Astrocyte (in vitro differentiated cells and primary cell): Measurements from ENCODE around the gene SEMA6A. TPM values are rescaled to one million over a fixed set of nuclear protein-coding genes. Genes with fewer than 3 reads are reported as not detected.

Experiments used
- DNase-seq: peaks from one replicate; pipeline ENCODE4 v3.0.0-alpha.2; 2010; ENCODE audit warnings: low read depth
- FAIRE-seq: peaks from 2 replicates; lab custom pipeline; 2011; peaks lifted over from hg19 to GRCh38; lab: Jason Lieb, UNC
- H2AFZ ChIP-seq: 2 replicates; pipeline ENCODE4 v1.6.0; 2012; ENCODE audit warnings: low read depth, low read length, inconsistent platforms
- H3K27ac ChIP-seq: 2 replicates; pipeline ENCODE4 v1.5.1; 2011; ENCODE audit warnings: low read depth, low read length, inconsistent platforms
- H3K27me3 ChIP-seq: 2 replicates; pipeline ENCODE4 v1.6.0; 2011; ENCODE audit warnings: low read length, inconsistent platforms; ENCODE audit not compliant: insufficient read depth
- H3K36me3 ChIP-seq: 2 replicates; pipeline ENCODE4 v1.5.1; 2011; ENCODE audit warnings: low read length, inconsistent platforms; ENCODE audit not compliant: insufficient read depth
- H3K4me1 ChIP-seq: 2 replicates; pipeline ENCODE4 v1.5.1; 2011; ENCODE audit warnings: low read length, inconsistent platforms; ENCODE audit not compliant: insufficient read depth
- H3K4me2 ChIP-seq: 2 replicates; pipeline ENCODE4 v1.6.0; 2012; ENCODE audit warnings: low read length, inconsistent platforms
- H3K4me3 ChIP-seq: 2 replicates; pipeline ENCODE4 v1.5.1; 2011; ENCODE audit warnings: low read depth, mild to moderate bottlenecking, low read length, inconsistent platforms; ENCODE audit not compliant: insufficient read depth
- H3K79me2 ChIP-seq: 2 replicates; pipeline ENCODE4 v1.6.0; 2012; ENCODE audit warnings: mild to moderate bottlenecking, low read length, inconsistent platforms; ENCODE audit not compliant: insufficient read depth
- H3K9ac ChIP-seq: 2 replicates; pipeline ENCODE4 v1.6.0; 2012; ENCODE audit warnings: mild to moderate bottlenecking, low read length, inconsistent platforms
- H3K9me3 ChIP-seq: 2 replicates; pipeline ENCODE4 v1.5.1; 2012; ENCODE audit warnings: low read depth, mild to moderate bottlenecking, low read length, inconsistent platforms; ENCODE audit not compliant: insufficient read depth
- H4K20me1 ChIP-seq: 2 replicates; pipeline ENCODE4 v1.6.0; 2012; ENCODE audit warnings: low read length, inconsistent platforms; ENCODE audit not compliant: insufficient read depth
- H3K27ac Mint-ChIP-seq: one replicate; pipeline ENCODE4 v1.8.0; 2021; ENCODE audit warnings: mild to moderate bottlenecking, mixed read lengths; ENCODE audit not compliant: unreplicated experiment
- H3K27me3 Mint-ChIP-seq: one replicate; pipeline ENCODE4 v1.8.0; 2021; ENCODE audit warnings: low read depth, mixed read lengths; ENCODE audit not compliant: unreplicated experiment
- H3K36me3 Mint-ChIP-seq: one replicate; pipeline ENCODE4 v1.8.0; 2021; ENCODE audit warnings: low read depth, mixed read lengths; ENCODE audit not compliant: unreplicated experiment
- H3K4me1 Mint-ChIP-seq: one replicate; pipeline ENCODE4 v1.8.0; 2021; ENCODE audit warnings: low read depth, mixed read lengths; ENCODE audit not compliant: unreplicated experiment
- H3K4me3 Mint-ChIP-seq: one replicate; pipeline ENCODE4 v1.8.0; 2021; ENCODE audit warnings: mild to moderate bottlenecking, moderate library complexity, mixed read lengths; ENCODE audit not compliant: unreplicated experiment
- H3K9me3 Mint-ChIP-seq: one replicate; pipeline ENCODE4 v1.8.0; 2021; ENCODE audit warnings: mild to moderate bottlenecking, mixed read lengths; ENCODE audit not compliant: unreplicated experiment
- EZH2 ChIP-seq: IDR thresholded peaks from 2 replicates; pipeline ENCODE4 v1.6.1; 2012; ENCODE audit warnings: mild to moderate bottlenecking, low read length, inconsistent platforms; ENCODE audit not compliant: insufficient read depth
- total RNA-seq: library from RNA; stranded (reverse); gene quantifications from 2 replicates; pipeline ENCODE4 v1.2.1, GENCODE V29; 2021
- TF ChIP-seq, protein P1 (sequence below): IDR thresholded peaks from 2 replicates; pipeline ENCODE4 v1.5.1; 2011; ENCODE audit warnings: low read depth, mild to moderate bottlenecking, inconsistent platforms, low read length, moderate library complexity; ENCODE audit not compliant: insufficient read depth

Gene SEMA6A
- total RNA-seq, 1 donor from 2014 or later = 34.2 TPM

GRCh38 chr5:116613445-116613844 is 38.8 kb upstream of the SEMA6A start:
- H3K9me3 Mint-ChIP-seq = peaks cover 2% of the 10 kb centered on the region
- H4K20me1 ChIP-seq = no peaks in the 10 kb centered on the region
- no peak overlapping the region for H3K4me2 ChIP-seq
- no peaks in the 10 kb centered on the region for H3K79me2 ChIP-seq
- H3K4me3 ChIP-seq = no peak overlapping the region
- peaks cover 5% of the 10 kb centered on the region for H3K4me1 Mint-ChIP-seq
- H3K4me3 Mint-ChIP-seq = no peak overlapping the region
- no peaks in the 10 kb centered on the region for H3K27me3 ChIP-seq
- H3K27ac ChIP-seq = no peak overlapping the region
- no peak for DNase-seq
- no peak overlapping the region for H3K9ac ChIP-seq
- no peak overlapping the region for H3K27ac Mint-ChIP-seq
- no peaks in the 10 kb centered on the region for H3K36me3 ChIP-seq
- H2AFZ ChIP-seq = no peak overlapping the region
- H3K9me3 ChIP-seq = no peaks in the 10 kb centered on the region
- H3K4me1 ChIP-seq = no peaks in the 10 kb centered on the region
- no peaks in the 10 kb centered on the region for H3K36me3 Mint-ChIP-seq
- no peaks in the 10 kb centered on the region for H3K27me3 Mint-ChIP-seq
- TF ChIP-seq, protein P1, sequence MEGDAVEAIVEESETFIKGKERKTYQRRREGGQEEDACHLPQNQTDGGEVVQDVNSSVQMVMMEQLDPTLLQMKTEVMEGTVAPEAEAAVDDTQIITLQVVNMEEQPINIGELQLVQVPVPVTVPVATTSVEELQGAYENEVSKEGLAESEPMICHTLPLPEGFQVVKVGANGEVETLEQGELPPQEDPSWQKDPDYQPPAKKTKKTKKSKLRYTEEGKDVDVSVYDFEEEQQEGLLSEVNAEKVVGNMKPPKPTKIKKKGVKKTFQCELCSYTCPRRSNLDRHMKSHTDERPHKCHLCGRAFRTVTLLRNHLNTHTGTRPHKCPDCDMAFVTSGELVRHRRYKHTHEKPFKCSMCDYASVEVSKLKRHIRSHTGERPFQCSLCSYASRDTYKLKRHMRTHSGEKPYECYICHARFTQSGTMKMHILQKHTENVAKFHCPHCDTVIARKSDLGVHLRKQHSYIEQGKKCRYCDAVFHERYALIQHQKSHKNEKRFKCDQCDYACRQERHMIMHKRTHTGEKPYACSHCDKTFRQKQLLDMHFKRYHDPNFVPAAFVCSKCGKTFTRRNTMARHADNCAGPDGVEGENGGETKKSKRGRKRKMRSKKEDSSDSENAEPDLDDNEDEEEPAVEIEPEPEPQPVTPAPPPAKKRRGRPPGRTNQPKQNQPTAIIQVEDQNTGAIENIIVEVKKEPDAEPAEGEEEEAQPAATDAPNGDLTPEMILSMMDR = no peak
- no peak for TF ChIP-seq EZH2
- no peak for FAIRE-seq

DNA sequence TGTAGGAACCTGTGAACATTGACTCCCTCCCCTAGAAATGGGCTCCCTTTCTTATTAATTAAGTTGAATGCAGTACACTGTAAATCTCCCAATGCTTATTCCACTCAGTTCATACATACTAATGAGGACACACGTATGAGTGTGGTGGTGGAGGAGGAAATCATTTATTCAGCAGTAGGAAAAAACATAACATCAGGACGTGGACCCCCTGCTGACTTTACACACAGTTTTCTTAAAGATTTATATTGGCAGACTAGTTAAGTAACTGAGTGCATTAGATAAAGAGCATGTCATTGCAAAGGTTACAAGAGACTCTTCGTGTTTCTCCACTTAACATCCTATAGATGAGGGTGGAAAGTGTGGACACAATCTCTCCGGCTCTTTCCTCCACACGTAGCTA is 37.8 kb upstream of the SEMA6A start:
- Mint-ChIP-seq H3K4me1 (peaks cover 5% of the 10 kb centered on the region), H3K36me3 (peaks cover under 1% of the 10 kb centered on the region), H3K27ac (no peak overlapping the region), H3K4me3 (no peak overlapping the region), H3K9me3 (peaks cover 3% of the 10 kb centered on the region), H3K27me3 (no peaks in the 10 kb centered on the region)
- Histone ChIP-seq H3K27me3 (no peaks in the 10 kb centered on the region), H3K79me2 (no peaks in the 10 kb centered on the region), H3K4me2 (no peak overlapping the region), H3K4me3 (no peak overlapping the region), H3K36me3 (no peaks in the 10 kb centered on the region), H3K9me3 (no peaks in the 10 kb centered on the region), H3K27ac (no peak overlapping the region), H2AFZ (no peak overlapping the region), H3K4me1 (no peaks in the 10 kb centered on the region), H4K20me1 (no peaks in the 10 kb centered on the region), H3K9ac (no peak overlapping the region)
- FAIRE-seq (no peak), DNase-seq (no peak)
- TF ChIP-seq, protein P1 = no peak
- no peak for TF ChIP-seq EZH2

GRCh38 chr5:116605310-116606070 is 30.9 kb upstream of the SEMA6A start:
- FAIRE-seq = no peak
- Histone ChIP-seq H4K20me1 (no peaks in the 10 kb centered on the region), H2AFZ (no peak overlapping the region), H3K27me3 (no peaks in the 10 kb centered on the region), H3K4me1 (peaks cover 6% of the 10 kb centered on the region), H3K4me2 (no peak overlapping the region), H3K36me3 (no peaks in the 10 kb centered on the region), H3K27ac (no peak overlapping the region), H3K9ac (no peak overlapping the region), H3K79me2 (no peaks in the 10 kb centered on the region), H3K4me3 (no peak overlapping the region), H3K9me3 (no peaks in the 10 kb centered on the region)
- no peak overlapping the region for H3K27ac Mint-ChIP-seq
- peaks cover 14% of the 10 kb centered on the region for H3K4me1 Mint-ChIP-seq
- H3K36me3 Mint-ChIP-seq = peaks cover 2% of the 10 kb centered on the region
- H3K4me3 Mint-ChIP-seq = no peak overlapping the region
- no peaks in the 10 kb centered on the region for H3K27me3 Mint-ChIP-seq
- TF ChIP-seq, protein P1 = no peak
- TF ChIP-seq EZH2 = no peak
- peaks cover 5% of the 10 kb centered on the region for H3K9me3 Mint-ChIP-seq
- DNase-seq = peak; percentile 1
